Erythroblast (primary cell): ENCODE measurements around the gene ARHGAP28.
"Not testable (repeated sequence)": the region's sequence is repeated elsewhere in the genome, so short reads cannot be mapped to it uniquely, and the experiment has no call there.

Source experiments
- DNase-seq, 2 experiments: peaks; one replicate each; lab custom pipeline; 2025; lab: John Stamatoyannopoulos, UW
- GATA1 ChIP-seq: IDR thresholded peaks from 2 replicates; pipeline ENCODE4 v1.6.1; 2011; ENCODE audit warnings: low read depth, mild to moderate bottlenecking, control low read depth, low read length, moderate library complexity
- POLR2A ChIP-seq: IDR thresholded peaks from 2 replicates; pipeline ENCODE4 v1.6.1; 2011; ENCODE audit warnings: mild to moderate bottlenecking, low read length

The ARHGAP28 gene

DNA sequence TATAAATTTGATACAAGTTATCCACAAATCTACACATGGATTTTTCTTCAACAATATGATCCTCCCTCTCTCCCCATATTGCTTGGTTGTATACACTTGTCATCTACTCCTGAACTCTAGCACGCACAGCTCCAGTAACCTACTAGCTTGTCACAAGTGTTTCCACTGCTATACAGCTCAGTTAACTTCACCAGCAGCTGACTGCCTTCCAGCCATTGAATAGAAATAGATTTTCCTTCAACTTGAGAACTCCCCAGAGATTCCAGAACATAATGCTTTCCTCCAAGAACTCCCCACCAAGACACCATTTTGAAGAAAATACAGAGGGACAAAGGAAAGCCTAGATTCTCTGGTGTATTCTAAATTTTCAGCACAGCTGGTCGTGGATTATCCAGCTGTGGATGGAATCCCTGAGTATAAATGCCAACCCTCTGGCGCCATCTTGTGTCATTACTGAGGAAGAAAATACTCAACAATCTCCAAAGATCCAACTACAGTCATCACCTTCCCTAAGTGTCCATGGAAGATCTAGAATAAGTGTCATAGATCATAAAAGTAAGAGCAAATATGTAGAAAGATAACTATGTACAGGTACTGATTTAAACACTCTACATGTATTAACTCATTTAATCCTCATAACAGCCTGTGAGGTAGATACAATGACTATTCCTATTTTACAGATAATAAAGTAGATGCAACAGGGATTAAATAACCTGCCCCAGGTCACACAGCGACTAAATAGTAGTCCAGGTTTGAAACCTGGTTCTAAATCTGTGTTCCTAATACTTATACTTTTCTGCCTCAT is 156.7 kb downstream of the ARHGAP28 start:
- DNase-seq: peak; percentile 33 to 67
- TF ChIP-seq POLR2A: no peak
- no peak for TF ChIP-seq GATA1

DNA sequence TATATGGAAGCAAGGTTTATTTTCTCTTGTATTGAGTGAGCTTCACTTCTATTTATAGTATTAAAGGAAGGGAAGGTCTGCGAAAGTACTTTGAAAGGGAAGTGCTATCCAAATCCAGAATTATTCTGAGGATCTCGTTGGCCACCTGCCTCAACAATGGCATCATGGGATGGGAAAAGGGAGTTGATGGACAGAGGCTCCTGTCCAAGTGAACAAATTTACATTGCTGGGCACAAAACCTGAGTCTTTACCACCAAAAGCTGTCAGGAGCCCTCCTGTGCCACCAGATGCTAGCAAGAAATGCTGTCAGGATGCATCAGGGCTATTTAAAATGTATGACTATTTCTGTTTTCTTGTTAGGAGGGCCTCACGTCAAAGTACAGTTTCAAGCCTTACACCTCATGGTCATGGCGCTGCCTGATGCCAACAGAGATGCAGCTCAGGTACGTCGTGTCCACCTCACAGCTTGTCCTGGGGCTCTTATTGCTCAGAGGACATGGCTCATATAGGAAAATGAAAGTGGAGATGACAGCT is 157.3 kb downstream of the ARHGAP28 start:
- DNase-seq: no peak
- no peak for TF ChIP-seq GATA1
- TF ChIP-seq POLR2A: no peak

DNA sequence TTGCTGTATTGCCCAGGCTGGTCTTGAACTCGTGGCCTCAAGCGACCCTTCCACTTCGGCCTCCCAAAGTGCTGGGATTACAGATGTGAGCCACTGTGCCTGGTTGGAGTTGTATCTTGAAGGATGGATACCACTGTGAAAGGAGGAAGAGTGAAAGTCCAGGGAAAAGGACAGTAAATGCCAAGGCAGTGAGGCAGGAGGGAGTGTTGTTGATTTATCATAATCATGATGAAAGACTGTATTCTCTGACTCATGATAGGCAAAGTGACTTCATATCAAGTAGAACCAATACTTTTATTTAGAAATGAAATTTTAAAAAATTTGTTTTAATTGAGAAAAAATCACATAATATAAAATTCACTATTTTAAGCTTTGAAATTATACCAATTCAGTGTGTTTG is 162.3 kb downstream of the ARHGAP28 start:
- TF ChIP-seq POLR2A (no peak), GATA1 (no peak)
- DNase-seq: no peak

DNA sequence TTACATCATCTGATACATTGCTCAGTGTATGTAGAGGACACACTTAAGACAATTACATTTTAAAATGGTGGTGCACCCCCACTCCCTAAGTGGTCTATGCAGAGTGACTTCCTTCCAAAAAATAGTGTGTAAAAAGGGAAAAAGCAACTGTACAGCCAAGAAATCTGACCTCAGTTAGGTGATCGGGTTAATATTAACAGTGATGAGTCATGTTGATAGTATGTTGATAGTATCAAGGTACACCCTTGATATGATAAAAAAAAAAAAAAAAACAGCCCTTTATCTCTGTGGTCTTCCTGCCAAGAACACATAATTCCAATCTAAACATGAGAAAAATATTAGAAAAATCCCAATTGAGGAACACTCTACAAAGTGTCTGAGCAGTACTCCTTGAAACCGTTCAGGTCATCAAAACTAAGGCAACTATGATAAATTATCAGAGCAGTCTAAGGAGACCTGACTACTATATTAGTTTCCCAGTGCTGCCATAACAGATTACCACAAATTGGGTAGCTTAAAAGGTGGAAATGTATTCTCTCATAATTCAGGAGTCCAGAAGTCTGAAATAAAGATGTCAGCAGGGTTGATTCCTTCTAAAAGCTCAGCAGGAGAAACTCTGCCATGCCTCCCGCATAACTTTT is 171.9 kb downstream of the ARHGAP28 start:
- no peak for DNase-seq
- TF ChIP-seq GATA1 (no peak), POLR2A (no peak)

DNA sequence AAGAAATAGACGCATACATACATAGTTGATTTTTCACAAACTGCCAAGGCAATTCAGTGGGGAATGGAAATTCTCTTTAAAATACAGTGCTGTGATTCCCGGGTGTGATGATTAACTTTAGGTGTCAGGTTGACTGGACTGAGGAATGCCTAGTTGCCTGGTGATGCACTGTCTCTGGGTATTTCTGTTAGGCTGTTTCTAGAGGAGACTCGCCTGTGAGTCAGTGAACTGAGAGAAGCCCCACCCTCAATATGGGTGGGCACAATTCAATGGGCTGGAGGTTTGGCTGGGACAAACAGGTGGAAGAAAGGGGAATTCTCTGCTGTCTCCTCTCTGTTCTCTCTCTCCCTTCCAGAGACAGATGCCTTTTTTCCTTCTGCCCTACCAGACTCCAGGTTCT is 187.6 kb downstream of the ARHGAP28 start:
- no peak for DNase-seq
- no peak for TF ChIP-seq GATA1
- TF ChIP-seq POLR2A: no peak

DNA sequence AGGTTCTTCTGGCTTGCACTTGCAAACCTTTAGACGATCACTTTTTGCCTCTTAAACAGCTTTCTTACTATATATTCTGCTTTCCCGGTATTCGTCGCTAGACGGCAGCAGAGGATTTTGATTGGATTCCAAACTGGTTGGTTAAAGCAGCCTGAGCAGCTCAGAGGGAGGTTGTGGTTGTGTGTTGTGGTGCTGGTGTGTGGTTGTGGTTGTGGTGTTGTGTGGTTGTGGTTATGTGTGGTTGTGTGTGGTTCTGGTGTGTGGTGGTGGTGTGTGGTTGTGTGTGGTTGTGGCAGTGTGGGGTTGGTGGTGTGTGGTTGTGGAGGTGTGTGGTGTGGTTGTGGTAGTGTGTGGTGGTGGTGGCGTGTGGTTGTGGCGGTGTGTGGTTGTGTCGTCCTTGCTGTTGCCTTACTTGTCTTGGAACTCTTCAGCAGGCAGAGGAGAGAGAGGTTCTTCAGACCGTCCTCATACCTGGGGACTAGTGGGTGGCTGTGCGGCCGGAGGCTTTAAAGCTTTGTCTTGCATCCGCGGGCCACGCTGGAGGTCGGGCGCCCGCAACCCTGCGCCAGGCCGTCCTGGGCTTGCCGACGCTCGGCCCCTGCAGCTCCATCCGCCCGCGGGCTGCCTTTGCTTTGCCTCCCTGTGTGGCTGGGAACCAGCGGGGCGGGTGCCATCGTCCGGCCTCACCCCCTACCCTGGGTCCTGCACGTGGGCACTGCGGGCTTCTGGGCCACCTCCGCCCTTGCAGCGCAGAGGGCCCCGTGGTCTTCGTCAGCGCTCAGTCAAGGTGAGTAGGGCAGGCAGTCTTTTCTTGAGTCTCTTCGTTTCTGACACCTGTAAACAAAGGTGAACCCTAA is 190.8 kb downstream of the ARHGAP28 start:
- no peak for TF ChIP-seq POLR2A
- TF ChIP-seq GATA1: no peak
- peak; percentile 59 to 70 for DNase-seq

DNA sequence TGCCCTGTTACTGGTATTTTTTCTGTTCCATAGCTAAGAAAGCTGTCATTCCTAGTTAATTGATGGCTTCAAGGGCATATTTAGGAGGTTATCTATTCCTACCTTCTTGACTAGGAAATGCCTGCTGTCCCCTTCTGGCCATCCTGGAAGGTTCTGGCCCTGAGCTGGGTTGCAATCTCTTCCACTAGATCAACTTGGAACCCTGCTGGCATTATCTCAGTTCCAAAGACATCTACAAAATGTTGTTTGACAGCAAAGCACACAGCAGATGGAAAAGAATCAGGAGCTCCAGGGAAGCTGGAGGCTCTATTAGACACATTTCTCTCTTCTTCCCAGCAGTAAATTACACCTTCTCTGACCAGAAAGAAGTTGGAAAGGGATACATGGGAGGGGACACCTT is 192.1 kb downstream of the ARHGAP28 start:
- no peak for TF ChIP-seq POLR2A
- no peak for TF ChIP-seq GATA1
- no peak for DNase-seq

DNA sequence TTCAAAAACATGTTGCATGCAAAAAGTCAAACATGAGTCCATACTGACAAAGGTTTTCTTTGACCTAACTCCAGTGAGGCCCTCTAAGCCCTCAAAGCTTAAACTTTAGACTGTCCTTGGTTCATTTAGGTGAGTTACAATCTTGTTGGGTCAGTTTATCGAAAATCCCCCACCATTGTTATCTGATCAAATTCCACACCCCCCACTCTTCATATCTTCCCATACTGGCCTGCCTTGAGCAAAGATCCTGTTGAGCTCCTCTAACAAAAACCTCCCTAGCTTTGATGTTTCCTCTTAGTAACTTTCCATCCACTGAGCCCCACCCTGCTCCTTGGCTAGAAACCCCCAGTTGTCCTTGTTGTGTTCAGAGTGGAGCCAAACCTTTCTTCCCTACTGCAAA is 193.7 kb downstream of the ARHGAP28 start:
- DNase-seq: no peak
- no peak for TF ChIP-seq GATA1
- no peak for TF ChIP-seq POLR2A

DNA sequence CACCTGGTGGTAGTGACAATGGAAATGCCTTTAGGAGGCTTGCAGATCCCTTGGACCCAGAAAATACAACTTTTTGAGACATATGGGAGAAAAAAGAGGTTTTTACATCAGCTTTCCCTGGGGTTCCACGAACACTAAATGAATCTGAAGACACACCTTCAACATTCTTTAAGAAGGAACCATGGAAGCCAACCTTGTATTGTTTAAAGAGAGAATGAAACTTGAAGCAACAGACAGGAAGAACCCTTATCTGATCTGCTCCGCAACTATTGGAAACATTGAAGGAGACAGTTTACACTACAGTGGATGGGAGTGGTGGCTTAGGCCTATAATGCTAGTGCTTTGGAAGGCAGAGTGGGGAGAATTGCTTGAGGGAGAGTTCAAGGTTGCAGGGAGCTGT is 197.6 kb downstream of the ARHGAP28 start:
- TF ChIP-seq GATA1: no peak
- no peak for TF ChIP-seq POLR2A
- DNase-seq: no peak

DNA sequence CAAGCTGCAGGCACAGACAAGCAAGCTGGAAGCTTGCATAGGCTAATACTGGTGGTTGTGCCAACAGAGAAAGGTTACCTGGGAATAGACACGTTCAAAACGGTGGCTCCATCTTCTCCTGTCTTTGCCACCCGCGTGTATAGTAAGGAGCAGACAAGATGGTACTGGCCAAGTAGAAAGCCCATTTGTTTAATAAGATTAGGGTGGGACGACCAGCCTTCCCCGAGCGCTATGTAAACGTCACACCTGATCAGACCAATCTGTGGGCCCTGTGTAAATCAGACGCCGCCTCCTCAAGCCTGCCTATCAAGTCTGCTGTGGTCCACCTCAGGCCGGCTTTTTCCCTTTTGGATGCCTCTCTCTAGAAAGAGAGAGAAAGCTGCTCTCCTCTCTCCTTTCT is 198.8 kb downstream of the ARHGAP28 start:
- DNase-seq: no peak
- no peak for TF ChIP-seq POLR2A
- TF ChIP-seq GATA1: no peak

DNA sequence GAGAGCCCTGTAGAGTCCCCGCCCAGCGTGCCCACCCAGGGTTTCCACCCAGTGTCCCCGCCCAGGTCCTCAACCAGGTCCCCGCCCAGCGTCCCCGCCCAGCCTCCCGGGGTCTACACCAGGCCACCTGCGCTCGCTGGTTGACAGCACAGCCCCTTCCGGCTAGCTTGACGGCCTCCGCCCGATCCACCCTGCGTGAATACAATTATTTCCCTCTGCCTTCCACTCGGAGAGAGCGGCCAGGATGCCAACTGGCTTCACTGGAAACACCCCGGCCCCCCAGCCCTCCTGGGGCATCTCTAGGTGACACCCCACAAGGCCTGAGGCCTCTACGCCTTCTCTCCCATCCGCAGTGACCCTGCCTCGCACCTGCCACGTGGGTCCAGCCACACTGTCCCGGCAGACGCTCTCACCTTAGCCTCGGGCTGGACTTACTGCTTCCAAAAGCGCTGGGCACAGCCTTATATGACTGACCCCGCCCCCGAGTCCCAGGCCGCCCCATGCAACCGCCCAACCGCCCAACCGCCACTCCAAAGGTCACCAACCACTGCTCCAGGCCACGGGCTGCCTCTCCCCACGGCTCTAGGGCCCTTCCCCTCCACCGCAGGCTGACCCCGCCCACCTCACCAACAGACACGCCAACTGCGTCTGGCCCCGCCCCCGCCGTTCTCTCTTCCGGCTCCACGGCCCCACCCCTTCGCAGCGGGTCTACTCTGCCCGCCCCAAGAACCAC is 200.0 kb downstream of the ARHGAP28 start:
- no peak for DNase-seq
- TF ChIP-seq GATA1: no peak
- no peak for TF ChIP-seq POLR2A

DNA sequence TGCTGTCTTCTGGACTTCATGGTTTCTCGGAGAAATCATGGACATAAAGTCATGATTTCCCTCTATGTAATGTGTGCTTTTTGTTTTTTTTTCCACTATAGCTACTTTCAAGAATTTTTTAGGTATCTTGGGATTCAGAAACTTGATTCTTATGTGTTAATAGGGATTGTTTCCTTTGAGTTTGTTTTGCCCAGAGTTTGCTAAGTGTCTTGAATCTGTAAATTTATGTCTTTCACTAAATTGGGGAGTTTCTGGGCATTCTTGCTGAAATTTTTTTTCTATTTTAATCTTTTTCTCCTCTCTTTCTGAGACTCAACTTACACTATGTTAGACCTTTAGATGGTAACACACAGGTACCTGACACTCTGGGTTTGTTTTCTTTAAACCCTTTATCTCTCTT is 205.3 kb downstream of the ARHGAP28 start:
- no peak for DNase-seq
- TF ChIP-seq GATA1 (no peak), POLR2A (no peak)

DNA sequence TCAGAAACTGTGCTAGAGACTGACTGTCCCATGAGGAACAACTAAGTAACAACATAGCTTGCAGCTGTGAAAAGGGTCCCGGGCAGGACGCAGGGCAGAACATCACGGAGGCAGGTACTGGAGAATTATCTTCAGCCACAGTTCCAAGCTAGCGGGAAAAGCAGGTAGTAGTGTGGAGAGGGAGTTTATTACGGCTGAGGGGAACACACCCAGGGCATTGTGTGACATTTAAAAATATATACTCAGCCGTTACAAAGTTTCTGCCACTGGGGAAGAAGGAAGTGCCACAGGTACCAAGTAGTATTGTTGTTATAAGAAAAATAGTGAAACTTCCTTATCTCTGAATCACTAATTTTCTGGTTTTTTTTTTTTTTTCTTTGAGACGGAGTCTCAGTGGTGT is 208.5 kb downstream of the ARHGAP28 start:
- DNase-seq: no peak
- TF ChIP-seq GATA1 (no peak), POLR2A (no peak)

DNA sequence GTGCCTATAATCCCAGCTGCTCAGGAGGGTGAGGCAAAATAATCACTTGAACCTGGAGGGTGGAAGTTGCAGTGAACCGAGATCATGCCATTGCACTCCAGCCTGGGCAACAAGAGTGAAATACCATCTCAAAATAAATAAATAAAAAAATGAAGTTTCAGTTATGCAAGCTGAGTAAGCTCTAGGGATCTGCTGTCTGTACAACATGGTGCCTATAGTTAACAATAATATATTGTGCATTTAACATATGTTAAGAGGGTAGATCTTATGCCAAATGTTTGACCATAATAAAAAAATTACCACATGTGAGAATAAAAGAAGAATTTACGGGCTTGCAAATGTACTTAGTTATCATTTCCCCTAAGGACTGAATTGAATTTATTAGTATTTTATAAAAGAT is 208.9 kb downstream of the ARHGAP28 start:
- not testable (repeated sequence) for DNase-seq
